Measurements from ENCODE around the gene RAD51B. TPM values are rescaled to one million over a fixed set of nuclear protein-coding genes. Genes with fewer than 3 reads are reported as not detected.

The RAD51B gene
- total RNA-seq, 1 experiment from 2014 or later, result 20.0 TPM

DNA sequence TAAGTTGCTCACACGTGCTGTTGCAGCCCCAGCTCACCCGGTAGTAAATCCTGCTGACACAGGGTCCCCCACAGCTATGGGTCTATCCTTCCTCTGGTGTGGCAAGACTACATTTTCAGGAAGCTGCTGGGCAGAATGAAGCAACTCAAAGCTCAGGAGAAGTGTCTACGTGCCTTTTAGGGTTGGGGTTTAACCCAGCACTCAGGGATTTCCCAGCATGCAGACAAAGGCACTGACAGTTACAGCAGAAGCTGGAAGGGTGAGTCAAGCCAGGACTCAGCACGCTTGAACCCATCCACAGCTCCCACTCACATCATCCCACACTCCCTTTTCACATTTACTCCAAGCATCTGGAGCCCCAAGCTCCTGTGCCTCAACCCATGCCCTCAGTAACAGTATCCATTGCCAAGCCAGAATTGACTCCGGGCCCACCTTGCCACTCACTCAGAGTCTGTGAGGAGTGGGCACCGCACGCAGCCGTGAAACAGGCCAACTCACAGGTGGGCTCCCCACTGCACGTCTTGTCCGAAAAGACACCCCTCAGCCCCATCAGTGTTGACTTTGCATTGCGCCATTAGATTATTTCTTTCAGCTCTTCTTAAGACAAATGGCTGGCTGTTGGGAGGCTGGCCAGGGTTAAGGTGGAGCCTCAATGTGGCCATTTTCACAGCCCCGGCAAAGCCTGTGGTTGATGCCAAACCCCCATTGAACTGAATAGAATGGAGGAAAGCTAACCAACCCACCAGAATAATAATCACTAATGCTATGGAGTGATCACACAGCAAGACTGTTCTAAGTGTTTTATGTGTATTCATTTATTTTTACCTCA lies 913.7 kb downstream of the RAD51B start (continued):
- no peak for TF ChIP-seq ELF1 (IDR thresholded peaks at IDR 0.05; ENCODE audit: borderline replicate concordance, low read depth)
- no peak for TF ChIP-seq RAD21 (IDR thresholded peaks at IDR 0.05; ENCODE audit: low read depth)
- no peak for TF ChIP-seq EZH2 (IDR thresholded peaks at IDR 0.05)

DNA sequence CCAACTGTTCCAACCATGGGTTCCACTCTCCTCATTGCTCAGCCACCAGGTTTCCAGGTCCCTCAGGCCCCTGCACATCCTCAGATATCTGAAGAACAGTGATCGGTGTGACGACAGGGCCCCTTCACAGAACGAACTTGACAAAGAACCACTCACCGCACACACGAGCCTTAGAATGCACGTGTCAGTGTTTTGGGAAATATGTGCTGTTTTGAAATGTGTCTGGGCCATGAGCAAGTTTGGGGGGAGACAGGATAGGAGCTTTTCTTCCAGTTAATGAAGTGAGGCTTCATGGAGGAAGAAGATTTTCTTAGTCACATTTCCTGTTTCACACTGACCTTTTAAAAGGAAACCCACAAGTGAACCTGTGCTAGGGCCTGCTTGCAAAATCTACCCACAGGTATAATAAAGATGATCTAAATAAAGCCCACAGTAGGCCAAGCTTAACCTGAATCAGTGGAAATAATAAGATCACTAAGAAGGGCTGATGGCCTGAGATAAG lies 914.7 kb downstream of the RAD51B start:
- ATAC-seq, result no peak
- Histone ChIP-seq H3K4me2 (ENCODE audit: low read length) (no peak overlapping the region), H2AFZ (ENCODE audit: low read depth, low read length, poor library complexity, severe bottlenecking) (no peak overlapping the region), H4K20me1 (ENCODE audit: insufficient read depth) (no peaks in the 10 kb centered on the region), H3K4me3 (replicated peaks in 1 of 2; ENCODE audit: low read depth in 1 of 2, low read length in 2 of 2) (no peak overlapping the region), H3K9me2 (ENCODE audit: insufficient read depth) (no peaks in the 10 kb centered on the region), H3K9ac (ENCODE audit: low read length) (no peak overlapping the region), H3K79me2 (ENCODE audit: insufficient read depth, low read length) (no peaks in the 10 kb centered on the region), H3K9me3 (ENCODE audit: control insufficient read depth in 1 of 2, insufficient read depth in 1 of 2, low read depth in 1 of 2, low read length in 2 of 2) (no peaks in the 10 kb centered on the region), H3K36me3 (ENCODE audit: control insufficient read depth in 1 of 2, insufficient read depth in 2 of 2, low read length in 2 of 2) (no peaks in the 10 kb centered on the region), H3K27me3 (ENCODE audit: insufficient read depth, low read length) (no peaks in the 10 kb centered on the region), H3K27ac (ENCODE audit: low read depth, low read length) (no peak overlapping the region), H3K4me1 (ENCODE audit: control insufficient read depth in 1 of 2, insufficient read depth in 2 of 2, low read length in 2 of 2) (no peaks in the 10 kb centered on the region; a peak in 1 of 4 replicates)
- BruUV-seq (replicated peaks), result no TSS peak
- POLR2A ChIA-PET, result no interaction called here
- CTCF ChIA-PET, result no interaction called here
- DNase-seq (ENCODE audit: low read depth, low spot score), result no peak
- RAD21 ChIA-PET (ENCODE audit: low non-redundant PET in 1 of 2, low total read pairs in 2 of 2, uncharacterized antibody in 2 of 2, unreplicated experiment in 2 of 2), result no interaction called here
- intact Hi-C loops (cut with micrococcal nuclease), result no loop called here
- TF ChIP-seq, protein P1, sequence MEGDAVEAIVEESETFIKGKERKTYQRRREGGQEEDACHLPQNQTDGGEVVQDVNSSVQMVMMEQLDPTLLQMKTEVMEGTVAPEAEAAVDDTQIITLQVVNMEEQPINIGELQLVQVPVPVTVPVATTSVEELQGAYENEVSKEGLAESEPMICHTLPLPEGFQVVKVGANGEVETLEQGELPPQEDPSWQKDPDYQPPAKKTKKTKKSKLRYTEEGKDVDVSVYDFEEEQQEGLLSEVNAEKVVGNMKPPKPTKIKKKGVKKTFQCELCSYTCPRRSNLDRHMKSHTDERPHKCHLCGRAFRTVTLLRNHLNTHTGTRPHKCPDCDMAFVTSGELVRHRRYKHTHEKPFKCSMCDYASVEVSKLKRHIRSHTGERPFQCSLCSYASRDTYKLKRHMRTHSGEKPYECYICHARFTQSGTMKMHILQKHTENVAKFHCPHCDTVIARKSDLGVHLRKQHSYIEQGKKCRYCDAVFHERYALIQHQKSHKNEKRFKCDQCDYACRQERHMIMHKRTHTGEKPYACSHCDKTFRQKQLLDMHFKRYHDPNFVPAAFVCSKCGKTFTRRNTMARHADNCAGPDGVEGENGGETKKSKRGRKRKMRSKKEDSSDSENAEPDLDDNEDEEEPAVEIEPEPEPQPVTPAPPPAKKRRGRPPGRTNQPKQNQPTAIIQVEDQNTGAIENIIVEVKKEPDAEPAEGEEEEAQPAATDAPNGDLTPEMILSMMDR (IDR thresholded peaks at IDR 0.05 in 2 of 3, conservative IDR thresholded peaks at IDR 0.05 in 1 of 3; ENCODE audit: borderline replicate concordance in 1 of 3, insufficient read depth in 1 of 3, low read depth in 2 of 3, low read length in 2 of 3), result no peak
- TF ChIP-seq EZH2phosphoT487 (IDR thresholded peaks at IDR 0.05; ENCODE audit: borderline replicate concordance), result no peak
- TF ChIP-seq RAD21 (IDR thresholded peaks at IDR 0.05; ENCODE audit: low read depth), result no peak
- no peak for TF ChIP-seq EGR1 (IDR thresholded peaks at IDR 0.05; ENCODE audit: low read depth)
- TF ChIP-seq POLR2AphosphoS5 (IDR thresholded peaks at IDR 0.05; ENCODE audit: low read depth, low read length), result no peak
- no peak for TF ChIP-seq YY1 (IDR thresholded peaks at IDR 0.05; ENCODE audit: extremely low read depth, insufficient replicate concordance, low read depth, low read length)
- TF ChIP-seq, protein P2, sequence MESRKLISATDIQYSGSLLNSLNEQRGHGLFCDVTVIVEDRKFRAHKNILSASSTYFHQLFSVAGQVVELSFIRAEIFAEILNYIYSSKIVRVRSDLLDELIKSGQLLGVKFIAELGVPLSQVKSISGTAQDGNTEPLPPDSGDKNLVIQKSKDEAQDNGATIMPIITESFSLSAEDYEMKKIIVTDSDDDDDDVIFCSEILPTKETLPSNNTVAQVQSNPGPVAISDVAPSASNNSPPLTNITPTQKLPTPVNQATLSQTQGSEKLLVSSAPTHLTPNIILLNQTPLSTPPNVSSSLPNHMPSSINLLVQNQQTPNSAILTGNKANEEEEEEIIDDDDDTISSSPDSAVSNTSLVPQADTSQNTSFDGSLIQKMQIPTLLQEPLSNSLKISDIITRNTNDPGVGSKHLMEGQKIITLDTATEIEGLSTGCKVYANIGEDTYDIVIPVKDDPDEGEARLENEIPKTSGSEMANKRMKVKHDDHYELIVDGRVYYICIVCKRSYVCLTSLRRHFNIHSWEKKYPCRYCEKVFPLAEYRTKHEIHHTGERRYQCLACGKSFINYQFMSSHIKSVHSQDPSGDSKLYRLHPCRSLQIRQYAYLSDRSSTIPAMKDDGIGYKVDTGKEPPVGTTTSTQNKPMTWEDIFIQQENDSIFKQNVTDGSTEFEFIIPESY (IDR thresholded peaks at IDR 0.05; ENCODE audit: extremely low read depth, insufficient replicate concordance, low read length), result no peak
- no peak for TF ChIP-seq CBX3 (IDR thresholded peaks at IDR 0.05; ENCODE audit: low read depth)
- TF ChIP-seq, protein P3, sequence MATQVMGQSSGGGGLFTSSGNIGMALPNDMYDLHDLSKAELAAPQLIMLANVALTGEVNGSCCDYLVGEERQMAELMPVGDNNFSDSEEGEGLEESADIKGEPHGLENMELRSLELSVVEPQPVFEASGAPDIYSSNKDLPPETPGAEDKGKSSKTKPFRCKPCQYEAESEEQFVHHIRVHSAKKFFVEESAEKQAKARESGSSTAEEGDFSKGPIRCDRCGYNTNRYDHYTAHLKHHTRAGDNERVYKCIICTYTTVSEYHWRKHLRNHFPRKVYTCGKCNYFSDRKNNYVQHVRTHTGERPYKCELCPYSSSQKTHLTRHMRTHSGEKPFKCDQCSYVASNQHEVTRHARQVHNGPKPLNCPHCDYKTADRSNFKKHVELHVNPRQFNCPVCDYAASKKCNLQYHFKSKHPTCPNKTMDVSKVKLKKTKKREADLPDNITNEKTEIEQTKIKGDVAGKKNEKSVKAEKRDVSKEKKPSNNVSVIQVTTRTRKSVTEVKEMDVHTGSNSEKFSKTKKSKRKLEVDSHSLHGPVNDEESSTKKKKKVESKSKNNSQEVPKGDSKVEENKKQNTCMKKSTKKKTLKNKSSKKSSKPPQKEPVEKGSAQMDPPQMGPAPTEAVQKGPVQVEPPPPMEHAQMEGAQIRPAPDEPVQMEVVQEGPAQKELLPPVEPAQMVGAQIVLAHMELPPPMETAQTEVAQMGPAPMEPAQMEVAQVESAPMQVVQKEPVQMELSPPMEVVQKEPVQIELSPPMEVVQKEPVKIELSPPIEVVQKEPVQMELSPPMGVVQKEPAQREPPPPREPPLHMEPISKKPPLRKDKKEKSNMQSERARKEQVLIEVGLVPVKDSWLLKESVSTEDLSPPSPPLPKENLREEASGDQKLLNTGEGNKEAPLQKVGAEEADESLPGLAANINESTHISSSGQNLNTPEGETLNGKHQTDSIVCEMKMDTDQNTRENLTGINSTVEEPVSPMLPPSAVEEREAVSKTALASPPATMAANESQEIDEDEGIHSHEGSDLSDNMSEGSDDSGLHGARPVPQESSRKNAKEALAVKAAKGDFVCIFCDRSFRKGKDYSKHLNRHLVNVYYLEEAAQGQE (IDR thresholded peaks at IDR 0.05; ENCODE audit: low read depth), result no peak
- no peak for TF ChIP-seq ZNF274 (IDR thresholded peaks at IDR 0.05; ENCODE audit: low read depth, low read length)
- TF ChIP-seq FOSL1 (IDR thresholded peaks at IDR 0.05; ENCODE audit: low read depth), result no peak
- TF ChIP-seq SRF (IDR thresholded peaks at IDR 0.05; ENCODE audit: low read depth), result no peak
- TF ChIP-seq JUND (IDR thresholded peaks at IDR 0.05), result no peak
- no peak for TF ChIP-seq SIN3A (IDR thresholded peaks at IDR 0.05; ENCODE audit: low read depth)
- TF ChIP-seq ELF1 (IDR thresholded peaks at IDR 0.05; ENCODE audit: borderline replicate concordance, low read depth), result no peak
- TF ChIP-seq ZFX (IDR thresholded peaks at IDR 0.05), result no peak
- TF ChIP-seq POLR2A (IDR thresholded peaks at IDR 0.05; ENCODE audit: borderline replicate concordance, extremely low read depth, insufficient read depth, insufficient read length), result no peak

Data from HCT116 (cell line).